Measurements from ENCODE around the gene BPIFB1. TPM values are rescaled to one million over a fixed set of nuclear protein-coding genes. Genes with fewer than 3 reads are reported as not detected.

Gene BPIFB1
- total RNA-seq, 8 experiments from 2014 or later: 0.08 to 0.38 (median 0.18) TPM; not detected in 5

DNA sequence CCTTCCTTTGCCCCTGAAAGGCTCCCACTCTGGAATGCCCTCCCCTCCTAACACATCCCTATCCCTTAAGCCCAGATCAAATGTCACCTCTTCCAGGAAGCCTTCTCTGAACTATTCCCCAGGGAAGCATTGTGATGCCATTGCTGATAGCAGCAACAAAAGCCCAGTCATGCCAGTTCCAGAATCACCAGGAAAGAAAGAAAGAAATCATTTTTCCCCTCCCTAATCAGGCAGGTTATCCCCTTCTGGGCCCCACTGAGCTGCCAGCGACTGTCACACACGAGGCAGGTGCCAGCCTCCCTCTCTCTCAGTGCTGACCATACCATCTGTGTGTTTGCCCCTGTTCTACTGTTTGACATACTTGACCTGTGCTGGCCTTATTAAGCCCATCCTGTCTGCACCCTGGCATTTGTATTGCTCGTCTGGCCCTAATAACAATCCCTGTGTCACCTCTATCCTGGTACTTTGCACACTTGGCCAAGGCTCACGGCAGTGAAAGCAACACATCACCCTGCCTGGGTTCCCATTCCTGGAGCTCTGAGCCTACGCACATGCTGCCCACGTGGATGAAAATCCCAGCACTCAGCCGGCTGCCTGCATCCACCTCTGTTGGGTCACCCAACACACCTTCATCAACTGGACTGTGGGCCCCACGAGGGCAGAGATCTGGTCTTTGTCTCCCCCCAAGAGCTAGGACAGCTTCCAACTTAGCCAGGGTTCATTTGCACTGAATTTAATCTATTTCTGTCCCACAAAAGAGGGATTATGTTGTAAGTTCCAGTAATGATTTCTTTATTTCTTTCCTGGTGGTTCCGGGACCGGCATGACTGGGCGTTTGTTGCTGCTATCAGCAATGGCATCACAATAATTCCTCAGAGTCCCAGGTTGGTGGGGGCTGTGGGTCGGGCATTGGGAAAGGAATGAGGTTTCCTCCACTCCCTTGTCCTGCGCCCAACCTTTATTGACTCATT is 5.3 kb upstream of the BPIFB1 start:
- Histone ChIP-seq H3K4me3 (no peak overlapping the region), H3K27ac (no peak overlapping the region), H3K4me1 (replicated peaks in 1 of 2) (no peaks in the 10 kb centered on the region)
- in situ Hi-C loops (cut with MboI; ENCODE audit: low pct_unique_long_range_greater_than_20kb in 2 of 9, low sequenced_read_pairs in 9 of 9, unreplicated experiment in 9 of 9): no loop called here
- ATAC-seq (replicated peaks in 6 of 8): peak in 2 of 8 experiments; percentile 42 to 68
- WGBS, 10 experiments: 0 to 83% (median 49%) methylated on average over 1 to 10 of the region's 13 CpGs; no CpG with 5 or more reads in 2 of the 10 experiments

GRCh38 chr20:33278700-33279099 is 4.3 kb upstream of the BPIFB1 start:
- Histone ChIP-seq H3K4me3 (no peak overlapping the region), H3K4me1 (replicated peaks in 1 of 2) (no peaks in the 10 kb centered on the region), H3K27ac (no peak overlapping the region)
- in situ Hi-C loops (cut with MboI; ENCODE audit: low pct_unique_long_range_greater_than_20kb in 2 of 9, low sequenced_read_pairs in 9 of 9, unreplicated experiment in 9 of 9): no loop called here
- ATAC-seq (replicated peaks in 6 of 8): no peak
- WGBS, 10 experiments: 21 to 80% (median 27%) methylated on average over 1 to 2 of the region's 3 CpGs; no CpG with 5 or more reads in 5 of the 10 experiments

GRCh38 chr20:33279261-33279910 is 3.6 kb upstream of the BPIFB1 start:
- Histone ChIP-seq H3K4me3 (no peak overlapping the region), H3K4me1 (replicated peaks in 1 of 2) (no peaks in the 10 kb centered on the region), H3K27ac (no peak overlapping the region)
- 0 to 100% (median 64%) methylated on average over 1 to 6 of the region's 6 CpGs; no CpG with 5 or more reads in 4 of the 10 experiments for WGBS, 10 experiments
- ATAC-seq (replicated peaks in 6 of 8): no peak
- in situ Hi-C loops (cut with MboI; ENCODE audit: low pct_unique_long_range_greater_than_20kb in 2 of 9, low sequenced_read_pairs in 9 of 9, unreplicated experiment in 9 of 9): no loop called here

GRCh38 chr20:33280000-33280680 is 2.9 kb upstream of the BPIFB1 start:
- no peak for ATAC-seq (replicated peaks in 6 of 8)

GRCh38 chr20:33280775-33281174 is 2.2 kb upstream of the BPIFB1 start:
- WGBS, 10 experiments: 78 to 100% (median 86%) methylated on average over 2 to 4 of the region's 7 CpGs; no CpG with 5 or more reads in 6 of the 10 experiments
- no peak overlapping the region for H3K4me3 ChIP-seq
- in situ Hi-C loops (cut with MboI; ENCODE audit: low pct_unique_long_range_greater_than_20kb in 2 of 9, low sequenced_read_pairs in 9 of 9, unreplicated experiment in 9 of 9): no loop called here
- no peaks in the 10 kb centered on the region for H3K4me1 ChIP-seq (replicated peaks in 1 of 2)
- ATAC-seq (replicated peaks in 6 of 8): no peak
- no peak overlapping the region for H3K27ac ChIP-seq

More at GRCh38 chr20:33280000-33280680, 2.9 kb upstream of the BPIFB1 start:
- H3K4me3 ChIP-seq: no peak overlapping the region
- 16 to 94% (median 60%) methylated on average over 1 to 5 of the region's 9 CpGs; no CpG with 5 or more reads in 3 of the 10 experiments for WGBS, 10 experiments
- in situ Hi-C loops (cut with MboI; ENCODE audit: low pct_unique_long_range_greater_than_20kb in 2 of 9, low sequenced_read_pairs in 9 of 9, unreplicated experiment in 9 of 9): no loop called here
- H3K27ac ChIP-seq: no peak overlapping the region
- H3K4me1 ChIP-seq (replicated peaks in 1 of 2): no peaks in the 10 kb centered on the region

- Histone ChIP-seq H3K4me1 (replicated peaks in 1 of 2) (no peaks in the 10 kb centered on the region), H3K4me3 (no peak overlapping the region), H3K27ac (no peak overlapping the region)
- 10 to 83% (median 38%) methylated on average over 1 to 8 of the region's 11 CpGs; no CpG with 5 or more reads in 4 of the 10 experiments for WGBS, 10 experiments
- no peak for ATAC-seq (replicated peaks in 6 of 8)
- in situ Hi-C loops (cut with MboI; ENCODE audit: low pct_unique_long_range_greater_than_20kb in 2 of 9, low sequenced_read_pairs in 9 of 9, unreplicated experiment in 9 of 9): no loop called here
These were observed 1.4 kb upstream of the BPIFB1 start for GRCh38 chr20:33281550-33282146.

DNA sequence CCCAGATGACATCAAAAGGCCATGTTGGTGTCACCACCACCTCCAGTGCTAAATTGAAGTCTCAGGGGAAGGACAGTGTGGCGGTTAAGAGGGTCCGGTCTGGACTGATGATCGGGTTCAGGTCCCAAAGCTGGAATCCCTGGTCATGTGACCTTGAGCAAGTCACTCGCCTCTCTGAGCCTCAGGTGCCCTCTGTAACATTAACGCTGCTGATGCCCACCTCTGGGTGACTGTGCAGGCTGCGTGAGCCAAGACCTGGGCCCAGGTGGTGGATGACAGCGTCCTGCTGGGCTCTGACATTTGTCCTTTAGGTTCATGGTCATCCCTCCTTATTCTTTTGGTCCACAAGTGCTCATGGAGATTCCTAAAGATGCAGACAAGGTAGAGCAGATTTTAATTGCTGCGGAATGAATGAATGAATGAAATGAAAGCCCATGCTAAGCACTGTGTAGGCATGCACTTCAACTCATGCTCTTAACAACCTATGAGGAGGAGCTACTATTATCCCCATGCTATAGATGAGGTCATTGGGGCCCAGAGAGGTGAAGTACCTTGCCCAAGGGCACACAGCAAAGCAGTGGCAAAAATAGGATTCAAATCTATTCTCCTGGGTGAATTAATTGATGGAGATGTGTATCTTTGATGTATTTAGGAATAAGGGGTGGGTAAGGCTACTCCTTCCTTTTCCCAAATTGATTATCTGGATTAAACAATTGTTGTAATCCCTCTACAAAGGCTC is 649 bp upstream of the BPIFB1 start:
- Histone ChIP-seq H3K4me3 (no peak overlapping the region), H3K4me1 (replicated peaks in 1 of 2) (no peaks in the 10 kb centered on the region), H3K27ac (no peak overlapping the region)
- in situ Hi-C loops (cut with MboI; ENCODE audit: low pct_unique_long_range_greater_than_20kb in 2 of 9, low sequenced_read_pairs in 9 of 9, unreplicated experiment in 9 of 9): no loop called here
- 27 to 100% (median 70%) methylated on average over 1 to 2 of the region's 8 CpGs; no CpG with 5 or more reads in 6 of the 10 experiments for WGBS, 10 experiments
- no peak for ATAC-seq (replicated peaks in 6 of 8)

DNA sequence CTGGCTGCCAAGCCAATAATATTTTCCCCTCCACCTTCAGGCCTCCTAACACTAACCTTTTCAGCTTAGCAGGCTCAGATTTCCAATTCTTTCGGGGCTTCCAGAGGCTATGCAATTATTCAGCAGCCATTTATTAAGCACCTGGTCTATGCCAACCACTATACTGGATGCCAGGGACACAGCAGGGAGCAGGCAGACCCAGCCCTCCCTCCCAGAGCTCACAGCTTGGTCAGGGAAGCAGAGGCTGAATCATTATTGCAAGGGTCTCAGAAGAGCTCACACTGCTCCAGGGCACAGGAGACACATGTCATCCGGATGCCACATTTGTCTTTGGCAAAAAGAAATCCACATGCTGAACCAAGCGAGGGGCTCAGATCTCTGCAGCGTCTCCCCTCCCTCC is 1.3 kb downstream of the BPIFB1 start:
- Histone ChIP-seq H3K27ac (no peak overlapping the region), H3K4me1 (replicated peaks in 1 of 2) (no peaks in the 10 kb centered on the region), H3K4me3 (no peak overlapping the region)
- ATAC-seq (replicated peaks in 6 of 8): no peak
- in situ Hi-C loops (cut with MboI; ENCODE audit: low pct_unique_long_range_greater_than_20kb in 2 of 9, low sequenced_read_pairs in 9 of 9, unreplicated experiment in 9 of 9): no loop called here
- WGBS, 10 experiments: 40 to 78% (median 50%) methylated on average over 1 to 3 of the region's 4 CpGs; no CpG with 5 or more reads in 6 of the 10 experiments

DNA sequence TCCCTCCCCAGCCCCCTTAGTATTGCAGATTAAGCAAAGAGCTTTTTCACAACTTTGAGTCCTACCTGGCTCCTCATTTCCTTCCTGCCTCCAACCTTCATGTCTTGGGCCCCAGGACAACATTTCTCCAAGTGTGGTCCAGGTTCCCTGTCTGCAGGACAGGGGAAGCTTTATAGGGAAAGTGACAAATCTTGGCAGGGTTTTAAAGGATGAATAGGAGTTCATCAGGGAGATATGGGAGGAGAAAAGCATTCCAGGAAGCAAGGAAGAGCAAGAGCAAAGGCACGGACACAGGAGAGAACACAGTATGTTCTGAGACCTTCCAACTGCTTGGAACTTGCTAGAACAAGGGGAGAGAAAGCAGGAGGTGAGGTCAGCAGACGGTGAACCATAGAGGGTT is 1.9 kb downstream of the BPIFB1 start:
- ATAC-seq (replicated peaks in 6 of 8): no peak
- in situ Hi-C loops (cut with MboI; ENCODE audit: low pct_unique_long_range_greater_than_20kb in 2 of 9, low sequenced_read_pairs in 9 of 9, unreplicated experiment in 9 of 9): no loop called here
- Histone ChIP-seq H3K27ac (no peak overlapping the region), H3K4me1 (replicated peaks in 1 of 2) (no peaks in the 10 kb centered on the region), H3K4me3 (no peak overlapping the region)
- WGBS, 10 experiments: 0 to 69% (median 22%) methylated on average over 1 to 2 of the region's 2 CpGs; no CpG with 5 or more reads in 2 of the 10 experiments

DNA sequence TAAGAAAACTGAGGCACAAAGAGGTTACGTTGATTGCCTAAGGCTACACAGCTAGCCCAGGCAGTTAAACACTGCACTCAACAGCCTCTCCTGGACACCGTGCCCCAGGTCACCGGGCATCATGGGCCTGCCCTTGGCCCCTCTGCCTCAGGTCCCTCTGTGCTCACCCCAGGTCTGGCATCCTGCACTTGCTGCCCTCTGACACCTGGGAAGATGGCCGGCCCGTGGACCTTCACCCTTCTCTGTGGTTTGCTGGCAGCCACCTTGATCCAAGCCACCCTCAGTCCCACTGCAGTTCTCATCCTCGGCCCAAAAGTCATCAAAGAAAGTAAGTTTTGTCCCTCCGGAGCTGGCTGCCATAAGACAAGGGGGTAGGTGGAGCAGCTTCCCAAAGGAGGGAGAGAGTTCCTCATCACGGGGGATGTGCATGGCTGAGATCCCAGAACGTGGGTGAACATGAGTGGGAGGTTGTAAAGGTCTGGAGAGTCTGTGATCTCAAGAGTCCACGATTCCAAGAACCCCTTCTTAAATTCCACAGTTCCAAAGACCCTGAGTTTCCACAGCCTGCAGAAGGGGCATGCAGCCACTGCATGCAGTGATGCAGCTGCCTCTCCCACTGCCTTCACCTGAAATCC is 3.0 kb downstream of the BPIFB1 start:
- in situ Hi-C loops (cut with MboI; ENCODE audit: low pct_unique_long_range_greater_than_20kb in 2 of 9, low sequenced_read_pairs in 9 of 9, unreplicated experiment in 9 of 9): no loop called here
- Histone ChIP-seq H3K4me1 (replicated peaks in 1 of 2) (no peaks in the 10 kb centered on the region), H3K4me3 (no peak overlapping the region), H3K27ac (no peak overlapping the region)
- WGBS, 10 experiments: 40 to 100% (median 66%) methylated on average over 1 to 9 of the region's 10 CpGs; no CpG with 5 or more reads in 4 of the 10 experiments
- ATAC-seq (replicated peaks in 6 of 8): no peak

DNA sequence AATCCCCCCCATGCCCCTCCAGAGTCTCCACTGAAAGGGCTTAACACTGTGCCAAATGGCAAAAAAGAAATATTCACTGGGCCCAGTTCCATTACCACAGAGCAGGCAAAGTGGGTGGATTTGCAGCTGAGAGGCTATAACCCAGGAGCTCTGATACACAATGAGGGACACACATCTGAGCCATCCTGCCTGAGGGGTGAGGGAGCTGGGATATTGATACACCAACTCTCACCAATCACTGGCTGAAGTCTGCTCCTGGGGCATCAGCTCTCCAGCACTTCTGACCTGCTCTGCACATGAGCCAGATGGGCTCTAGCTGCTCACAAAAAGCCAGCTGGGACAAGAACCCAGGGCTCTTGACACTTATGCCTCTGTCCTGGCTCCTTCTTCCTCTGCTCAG is 4.9 kb downstream of the BPIFB1 start:
- no peak for ATAC-seq (replicated peaks in 6 of 8)
- Histone ChIP-seq H3K4me3 (no peak overlapping the region), H3K27ac (no peak overlapping the region), H3K4me1 (replicated peaks in 1 of 2) (no peaks in the 10 kb centered on the region)
- in situ Hi-C loops (cut with MboI; ENCODE audit: low pct_unique_long_range_greater_than_20kb in 2 of 9, low sequenced_read_pairs in 9 of 9, unreplicated experiment in 9 of 9): no loop called here

- in situ Hi-C loops (cut with MboI; ENCODE audit: low pct_unique_long_range_greater_than_20kb in 2 of 9, low sequenced_read_pairs in 9 of 9, unreplicated experiment in 9 of 9): no loop called here
These were observed 7.8 kb downstream of the BPIFB1 start for GRCh38 chr20:33290852-33291251.

More at GRCh38 chr20:33290852-33291251, 7.8 kb downstream of the BPIFB1 start:
- Histone ChIP-seq H3K4me3 (no peak overlapping the region), H3K27ac (no peak overlapping the region), H3K4me1 (replicated peaks in 1 of 2) (no peaks in the 10 kb centered on the region)
- ATAC-seq (replicated peaks in 6 of 8): no peak
- 40 to 100% (median 77%) methylated on average over 1 to 2 of the region's 13 CpGs; no CpG with 5 or more reads in 6 of the 10 experiments for WGBS, 10 experiments

Measured in motor neuron (in vitro differentiated cells).